ENCODE measurements around the gene SLC6A9. TPM values are rescaled to one million over a fixed set of nuclear protein-coding genes. Genes with fewer than 3 reads are reported as not detected.

SLC6A9 gene
- total RNA-seq, 2 experiments from 2014 or later, result 0.17 TPM; not detected in 1

GRCh38 chr1:44071461-44071860, 40.2 kb upstream of the SLC6A9 start:
- Mint-ChIP-seq H3K9me3 (no peaks in the 10 kb centered on the region), H3K4me1 (ENCODE audit: low read depth) (no peaks in the 10 kb centered on the region), H3K27me3 (peaks cover 26% of the 10 kb centered on the region), H3K36me3 (ENCODE audit: low read depth) (no peaks in the 10 kb centered on the region), H3K4me3 (no peak overlapping the region), H3K27ac (no peak overlapping the region)
- CTCF ChIA-PET, result no interaction called here
- TF ChIP-seq, protein P1, sequence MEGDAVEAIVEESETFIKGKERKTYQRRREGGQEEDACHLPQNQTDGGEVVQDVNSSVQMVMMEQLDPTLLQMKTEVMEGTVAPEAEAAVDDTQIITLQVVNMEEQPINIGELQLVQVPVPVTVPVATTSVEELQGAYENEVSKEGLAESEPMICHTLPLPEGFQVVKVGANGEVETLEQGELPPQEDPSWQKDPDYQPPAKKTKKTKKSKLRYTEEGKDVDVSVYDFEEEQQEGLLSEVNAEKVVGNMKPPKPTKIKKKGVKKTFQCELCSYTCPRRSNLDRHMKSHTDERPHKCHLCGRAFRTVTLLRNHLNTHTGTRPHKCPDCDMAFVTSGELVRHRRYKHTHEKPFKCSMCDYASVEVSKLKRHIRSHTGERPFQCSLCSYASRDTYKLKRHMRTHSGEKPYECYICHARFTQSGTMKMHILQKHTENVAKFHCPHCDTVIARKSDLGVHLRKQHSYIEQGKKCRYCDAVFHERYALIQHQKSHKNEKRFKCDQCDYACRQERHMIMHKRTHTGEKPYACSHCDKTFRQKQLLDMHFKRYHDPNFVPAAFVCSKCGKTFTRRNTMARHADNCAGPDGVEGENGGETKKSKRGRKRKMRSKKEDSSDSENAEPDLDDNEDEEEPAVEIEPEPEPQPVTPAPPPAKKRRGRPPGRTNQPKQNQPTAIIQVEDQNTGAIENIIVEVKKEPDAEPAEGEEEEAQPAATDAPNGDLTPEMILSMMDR (IDR thresholded peaks at IDR 0.05), result no peak
- Histone ChIP-seq H3K27me3 (ENCODE audit: control insufficient read depth in 1 of 2, insufficient read depth in 2 of 2, low read length in 2 of 2) (peaks cover 5 to 7% of the 10 kb centered on the region in 2 experiments), H3K9me3 (ENCODE audit: control insufficient read depth in 1 of 2, insufficient read depth in 1 of 2, low read length in 2 of 2) (no peaks in the 10 kb centered on the region), H3K4me1 (ENCODE audit: insufficient read depth, low read length) (no peaks in the 10 kb centered on the region), H3K27ac (ENCODE audit: low read depth in 1 of 2, low read length in 2 of 2) (no peak overlapping the region), H3K4me3 (ENCODE audit: low read length) (no peak overlapping the region), H3K36me3 (ENCODE audit: insufficient read depth, low read length) (no peaks in the 10 kb centered on the region)
- intact Hi-C loops (cut with DNase I, micrococcal nuclease), result no loop called here
- DNase-seq, result no peak
- no peak for ATAC-seq (ENCODE audit: poor library complexity)
- POLR2A ChIA-PET, result no interaction called here

GRCh38 chr1:44068442-44068921, 37.2 kb upstream of the SLC6A9 start:
- no peaks in the 10 kb centered on the region for H3K4me1 ChIP-seq (ENCODE audit: insufficient read depth, low read length)
- TF ChIP-seq, protein P1 (IDR thresholded peaks at IDR 0.05), result no peak
- Mint-ChIP-seq H3K27ac (no peak overlapping the region), H3K9me3 (no peaks in the 10 kb centered on the region), H3K36me3 (ENCODE audit: low read depth) (no peaks in the 10 kb centered on the region), H3K4me1 (ENCODE audit: low read depth) (no peaks in the 10 kb centered on the region), H3K4me3 (no peak overlapping the region), H3K27me3 (peaks cover 27% of the 10 kb centered on the region)
- no peak for ATAC-seq (ENCODE audit: poor library complexity)
- DNase-seq, result peak in 1 of 14 experiments; percentile 2
- no peaks in the 10 kb centered on the region for H3K9me3 ChIP-seq (ENCODE audit: control insufficient read depth in 1 of 2, insufficient read depth in 1 of 2, low read length in 2 of 2)
- CTCF ChIA-PET, result no interaction called here
- H3K4me3 ChIP-seq (ENCODE audit: low read length), result no peak overlapping the region
- no peak overlapping the region for H3K27ac ChIP-seq (ENCODE audit: low read depth in 1 of 2, low read length in 2 of 2)
- intact Hi-C loops (cut with DNase I, micrococcal nuclease), result loop anchor here in 1 of 2 experiments (10.0 kb wide), 1 partner anchor 1186 kb away; no protein-coding TSS in a partner anchor
- H3K27me3 ChIP-seq (ENCODE audit: control insufficient read depth in 1 of 2, insufficient read depth in 2 of 2, low read length in 2 of 2), result peaks cover 5 to 7% of the 10 kb centered on the region in 2 experiments
- no peaks in the 10 kb centered on the region for H3K36me3 ChIP-seq (ENCODE audit: insufficient read depth, low read length)
- POLR2A ChIA-PET, result no interaction called here

DNA sequence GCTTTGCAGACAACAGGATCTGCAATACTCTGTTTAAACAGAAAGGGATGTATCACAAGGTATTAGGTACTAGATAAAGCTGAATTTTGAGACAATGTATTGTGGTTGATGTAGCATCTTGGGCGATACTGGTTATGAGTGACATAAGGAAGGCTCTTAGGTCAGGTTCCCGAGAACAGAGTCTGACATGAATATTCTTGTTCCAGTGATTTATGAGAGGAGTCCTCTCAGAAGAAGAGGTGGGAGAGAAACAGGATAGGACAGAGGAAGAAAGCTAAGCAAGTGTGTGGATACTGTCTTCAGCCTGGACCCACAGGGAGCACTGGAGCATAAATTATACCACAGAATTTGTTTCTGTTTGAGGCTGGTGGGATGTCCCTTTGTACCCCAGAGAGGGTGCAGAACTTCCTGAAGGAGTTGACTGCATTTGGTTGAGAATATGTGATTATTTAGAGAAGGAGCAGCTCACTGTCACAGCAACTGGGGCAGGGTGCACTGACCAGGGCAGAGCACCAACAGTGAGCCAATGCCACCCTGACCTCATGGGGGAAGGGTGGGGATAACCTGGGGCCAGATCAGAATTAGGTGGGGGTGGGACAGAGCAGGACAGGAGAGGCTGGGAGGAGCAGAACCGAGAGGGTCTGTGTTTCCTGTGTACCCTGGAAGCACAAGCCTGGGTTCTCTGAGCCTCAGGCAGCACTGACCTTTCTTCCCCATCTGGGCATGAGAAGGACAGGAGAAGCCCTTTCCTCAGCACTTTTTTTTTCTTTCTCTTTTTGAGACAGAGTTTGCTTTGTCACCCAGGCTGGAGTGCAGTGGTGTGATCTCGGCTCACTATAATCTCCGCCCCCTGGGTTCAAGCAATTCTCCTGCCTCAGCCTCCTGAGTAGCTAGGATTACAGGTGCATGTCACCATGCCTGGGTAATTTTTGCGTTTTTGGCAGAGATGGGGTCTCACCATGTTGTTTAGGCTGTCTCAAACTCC, 36.3 kb upstream of the SLC6A9 start:
- no peaks in the 10 kb centered on the region for H3K36me3 Mint-ChIP-seq (ENCODE audit: low read depth)

More for the DNA sequence above, 36.3 kb upstream of the SLC6A9 start:
- Mint-ChIP-seq H3K27me3 (peaks cover 27% of the 10 kb centered on the region), H3K9me3 (no peaks in the 10 kb centered on the region), H3K4me3 (no peak overlapping the region), H3K27ac (no peak overlapping the region), H3K4me1 (ENCODE audit: low read depth) (no peaks in the 10 kb centered on the region)
- Histone ChIP-seq H3K27me3 (ENCODE audit: control insufficient read depth in 1 of 2, insufficient read depth in 2 of 2, low read length in 2 of 2) (peaks cover 5 to 7% of the 10 kb centered on the region in 2 experiments), H3K4me1 (ENCODE audit: insufficient read depth, low read length) (no peaks in the 10 kb centered on the region), H3K9me3 (ENCODE audit: control insufficient read depth in 1 of 2, insufficient read depth in 1 of 2, low read length in 2 of 2) (no peaks in the 10 kb centered on the region), H3K27ac (ENCODE audit: low read depth in 1 of 2, low read length in 2 of 2) (no peak overlapping the region), H3K4me3 (ENCODE audit: low read length) (no peak overlapping the region), H3K36me3 (ENCODE audit: insufficient read depth, low read length) (no peaks in the 10 kb centered on the region)
- ATAC-seq (ENCODE audit: poor library complexity), result no peak
- CTCF ChIA-PET, result interaction anchor here (0.5 kb wide), 1 partner anchor 108 kb away, joined by 3 read pairs; no protein-coding TSS in a partner anchor
- DNase-seq, result no peak
- TF ChIP-seq, protein P1 (IDR thresholded peaks at IDR 0.05), result no peak
- POLR2A ChIA-PET, result no interaction called here
- intact Hi-C loops (cut with DNase I, micrococcal nuclease), result loop anchor here in 1 of 2 experiments (10.0 kb wide), 1 partner anchor 1187 kb away; no protein-coding TSS in a partner anchor

Data from CD4-positive, alpha-beta T cell (primary cell).